WTC11 (cell line): ENCODE measurements around the gene FAM50A. TPM values are rescaled to one million over a fixed set of nuclear protein-coding genes. Genes with fewer than 3 reads are reported as not detected.

Experiments used
- ATAC-seq: fragments of 200-7000 bp; cut with Tn5 transposase; 2 replicates; pipeline ENCODE4 v1.10.0; 2021; ENCODE audit warnings: mild to moderate bottlenecking, moderate library complexity
- CTCF ChIA-PET: fragments of 300-600 bp; sonication (Branson Sonifier 250); formaldehyde crosslinking; loops from one replicate; lab custom pipeline; 2021; ENCODE audit warnings: antibody characterized with exemption; lab: Charles Lee
- POLR2A ChIA-PET: fragments of 350-600 bp; sonication (Branson Sonifier 250); formaldehyde crosslinking; loops from one replicate; lab custom pipeline; 2021; ENCODE audit warnings: antibody characterized with exemption; lab: Charles Lee
- DNase-seq: peaks from one replicate; pipeline ENCODE4 v3.0.0; 2021; ENCODE audit warnings: low spot score
- H3K27ac Mint-ChIP-seq: 2 replicates; pipeline ENCODE4 v1.8.0; 2021; ENCODE audit warnings: mixed read lengths
- H3K27me3 Mint-ChIP-seq: 2 replicates; pipeline ENCODE4 v1.8.0; 2021; ENCODE audit warnings: low read depth, mild to moderate bottlenecking, moderate library complexity, mixed read lengths
- H3K36me3 Mint-ChIP-seq: 2 replicates; pipeline ENCODE4 v1.8.0; 2021; ENCODE audit warnings: mixed read lengths
- H3K4me1 Mint-ChIP-seq: 2 replicates; pipeline ENCODE4 v1.8.0; 2022; ENCODE audit warnings: mixed read lengths
- H3K4me3 Mint-ChIP-seq: 2 replicates; pipeline ENCODE4 v1.8.0; 2021; ENCODE audit warnings: mild to moderate bottlenecking, moderate library complexity, mixed read lengths
- H3K9me3 Mint-ChIP-seq: 2 replicates; pipeline ENCODE4 v1.8.0; 2021; ENCODE audit warnings: mixed read lengths
- AR ChIP-seq: fragments of 250-450 bp; sonication (Bioruptor Pico); IDR thresholded peaks from 2 replicates; pipeline ENCODE4 v1.9.0; 2021; ENCODE audit warnings: mild to moderate bottlenecking
- ATF3 ChIP-seq: sonication (generic); formaldehyde crosslinking; conservative IDR thresholded peaks from 2 replicates; pipeline ENCODE4 v1.8.1; 2022; ENCODE audit warnings: mild to moderate bottlenecking, missing genetic modification reagents
- CREB1 ChIP-seq: sonication (generic); formaldehyde crosslinking; IDR thresholded peaks from 2 replicates; pipeline ENCODE4 v1.8.0; 2023; ENCODE audit warnings: mild to moderate bottlenecking, missing genetic modification reagents
- CREM ChIP-seq: sonication (generic); formaldehyde crosslinking; IDR thresholded peaks from 2 replicates; pipeline ENCODE4 v1.8.1; 2022; ENCODE audit warnings: mild to moderate bottlenecking, missing genetic modification reagents, moderate library complexity
- ELF4 ChIP-seq: sonication (generic); formaldehyde crosslinking; IDR thresholded peaks from 2 replicates; pipeline ENCODE4 v1.8.1; 2022; ENCODE audit warnings: low read depth, mild to moderate bottlenecking, moderate library complexity, missing genetic modification reagents
- EMX1 ChIP-seq: fragments of 250-450 bp; sonication (Bioruptor Pico); IDR thresholded peaks from 2 replicates; pipeline ENCODE4 v1.8.0; 2021; ENCODE audit warnings: mild to moderate bottlenecking
- GABPB1 ChIP-seq: sonication (generic); formaldehyde crosslinking; IDR thresholded peaks from 2 replicates; pipeline ENCODE4 v1.8.1; 2023; ENCODE audit warnings: mild to moderate bottlenecking, missing genetic modification reagents
- IRF2 ChIP-seq: sonication (generic); formaldehyde crosslinking; IDR thresholded peaks from 2 replicates; pipeline ENCODE4 v1.8.0; 2022; ENCODE audit warnings: low read depth, missing genetic modification reagents, borderline replicate concordance
- NR3C1 ChIP-seq: sonication (generic); formaldehyde crosslinking; conservative IDR thresholded peaks from 2 replicates; pipeline ENCODE4 v1.8.1; 2023; ENCODE audit warnings: low read depth, mild to moderate bottlenecking, missing genetic modification reagents
- TP53 ChIP-seq: sonication (generic); formaldehyde crosslinking; IDR thresholded peaks from 2 replicates; pipeline ENCODE4 v1.8.1; 2023; ENCODE audit warnings: mild to moderate bottlenecking, missing genetic modification reagents
- ZBTB21 ChIP-seq: sonication (generic); formaldehyde crosslinking; IDR thresholded peaks from 2 replicates; pipeline ENCODE4 v1.8.1; 2023; ENCODE audit warnings: mild to moderate bottlenecking, missing genetic modification reagents, borderline replicate concordance
- ZMAT4 ChIP-seq: fragments of 250-450 bp; sonication (Bioruptor Pico); IDR thresholded peaks from 2 replicates; pipeline ENCODE4 v1.9.0; 2021; ENCODE audit warnings: mild to moderate bottlenecking
- total RNA-seq: library from RNA; stranded (reverse); gene quantifications from 3 replicates; pipeline ENCODE4 v1.2.3, GENCODE V29; 2021
- TF ChIP-seq, protein P1 (sequence below): sonication (generic); formaldehyde crosslinking; IDR thresholded peaks from 2 replicates; pipeline ENCODE4 v1.8.1; 2022; ENCODE audit warnings: low read depth, missing genetic modification reagents, borderline replicate concordance
- TF ChIP-seq, protein P2 (sequence below): fragments of 250-450 bp; sonication (Bioruptor Pico); IDR thresholded peaks from 2 replicates; pipeline ENCODE4 v1.9.0; 2021; ENCODE audit warnings: mild to moderate bottlenecking, borderline replicate concordance
- TF ChIP-seq, protein P3 (sequence below): fragments of 250-450 bp; sonication (Bioruptor Pico); conservative IDR thresholded peaks from 2 replicates; pipeline ENCODE4 v1.9.0; 2021; ENCODE audit warnings: mild to moderate bottlenecking
- TF ChIP-seq, protein P4 (sequence below): sonication (generic); formaldehyde crosslinking; IDR thresholded peaks from 2 replicates; pipeline ENCODE4 v1.8.0; 2022; ENCODE audit warnings: mild to moderate bottlenecking, missing genetic modification reagents

FAM50A gene
- total RNA-seq, 1 experiment from 2014 or later = 50.2 TPM

DNA sequence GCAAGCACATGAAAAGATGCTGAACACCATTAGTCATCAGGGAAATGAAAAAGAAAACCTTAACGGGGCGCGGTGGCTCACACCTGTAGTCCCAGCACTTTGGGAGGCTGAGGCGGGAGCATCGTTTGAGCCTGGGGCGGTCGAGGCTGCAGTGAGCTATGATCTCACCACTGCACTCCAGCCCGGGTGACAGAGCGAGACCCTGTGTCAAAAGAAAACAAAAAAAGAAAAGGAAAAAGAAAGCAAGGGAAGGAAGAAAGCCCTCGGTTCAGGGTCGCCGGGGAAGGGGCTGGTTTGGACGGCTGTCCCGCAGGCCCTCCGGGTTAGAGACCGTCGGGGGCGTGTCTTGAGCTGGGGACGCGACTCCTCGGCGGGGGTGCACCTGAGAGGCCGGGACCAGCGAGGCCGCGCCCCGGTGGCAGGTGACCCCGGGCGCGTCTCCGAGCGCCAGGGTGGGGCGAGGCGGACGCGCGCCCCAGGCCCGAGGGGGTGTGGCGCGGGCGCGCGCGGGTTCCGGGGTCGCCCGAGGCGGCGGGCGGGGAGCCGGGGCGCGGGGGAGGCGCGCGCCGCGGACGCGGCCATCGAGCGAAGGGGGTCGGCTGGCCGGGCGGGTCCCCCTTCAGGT is 13.7 kb downstream of the FAM50A start:
- ATAC-seq = peak; percentile 77
- TF ChIP-seq, protein P1, sequence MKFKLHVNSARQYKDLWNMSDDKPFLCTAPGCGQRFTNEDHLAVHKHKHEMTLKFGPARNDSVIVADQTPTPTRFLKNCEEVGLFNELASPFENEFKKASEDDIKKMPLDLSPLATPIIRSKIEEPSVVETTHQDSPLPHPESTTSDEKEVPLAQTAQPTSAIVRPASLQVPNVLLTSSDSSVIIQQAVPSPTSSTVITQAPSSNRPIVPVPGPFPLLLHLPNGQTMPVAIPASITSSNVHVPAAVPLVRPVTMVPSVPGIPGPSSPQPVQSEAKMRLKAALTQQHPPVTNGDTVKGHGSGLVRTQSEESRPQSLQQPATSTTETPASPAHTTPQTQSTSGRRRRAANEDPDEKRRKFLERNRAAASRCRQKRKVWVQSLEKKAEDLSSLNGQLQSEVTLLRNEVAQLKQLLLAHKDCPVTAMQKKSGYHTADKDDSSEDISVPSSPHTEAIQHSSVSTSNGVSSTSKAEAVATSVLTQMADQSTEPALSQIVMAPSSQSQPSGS (CRISPR knock-in tag) = no peak
- TF ChIP-seq ELF4 (CRISPR knock-in tag) (no peak), TP53 (CRISPR knock-in tag) (no peak), GABPB1 (CRISPR knock-in tag) (no peak), ZMAT4 (CRISPR knock-in tag) (no peak), IRF2 (no peak), CREB1 (CRISPR knock-in tag) (no peak), ZBTB21 (CRISPR knock-in tag) (no peak), EMX1 (no peak), CREM (CRISPR knock-in tag) (no peak)
- TF ChIP-seq, protein P2, sequence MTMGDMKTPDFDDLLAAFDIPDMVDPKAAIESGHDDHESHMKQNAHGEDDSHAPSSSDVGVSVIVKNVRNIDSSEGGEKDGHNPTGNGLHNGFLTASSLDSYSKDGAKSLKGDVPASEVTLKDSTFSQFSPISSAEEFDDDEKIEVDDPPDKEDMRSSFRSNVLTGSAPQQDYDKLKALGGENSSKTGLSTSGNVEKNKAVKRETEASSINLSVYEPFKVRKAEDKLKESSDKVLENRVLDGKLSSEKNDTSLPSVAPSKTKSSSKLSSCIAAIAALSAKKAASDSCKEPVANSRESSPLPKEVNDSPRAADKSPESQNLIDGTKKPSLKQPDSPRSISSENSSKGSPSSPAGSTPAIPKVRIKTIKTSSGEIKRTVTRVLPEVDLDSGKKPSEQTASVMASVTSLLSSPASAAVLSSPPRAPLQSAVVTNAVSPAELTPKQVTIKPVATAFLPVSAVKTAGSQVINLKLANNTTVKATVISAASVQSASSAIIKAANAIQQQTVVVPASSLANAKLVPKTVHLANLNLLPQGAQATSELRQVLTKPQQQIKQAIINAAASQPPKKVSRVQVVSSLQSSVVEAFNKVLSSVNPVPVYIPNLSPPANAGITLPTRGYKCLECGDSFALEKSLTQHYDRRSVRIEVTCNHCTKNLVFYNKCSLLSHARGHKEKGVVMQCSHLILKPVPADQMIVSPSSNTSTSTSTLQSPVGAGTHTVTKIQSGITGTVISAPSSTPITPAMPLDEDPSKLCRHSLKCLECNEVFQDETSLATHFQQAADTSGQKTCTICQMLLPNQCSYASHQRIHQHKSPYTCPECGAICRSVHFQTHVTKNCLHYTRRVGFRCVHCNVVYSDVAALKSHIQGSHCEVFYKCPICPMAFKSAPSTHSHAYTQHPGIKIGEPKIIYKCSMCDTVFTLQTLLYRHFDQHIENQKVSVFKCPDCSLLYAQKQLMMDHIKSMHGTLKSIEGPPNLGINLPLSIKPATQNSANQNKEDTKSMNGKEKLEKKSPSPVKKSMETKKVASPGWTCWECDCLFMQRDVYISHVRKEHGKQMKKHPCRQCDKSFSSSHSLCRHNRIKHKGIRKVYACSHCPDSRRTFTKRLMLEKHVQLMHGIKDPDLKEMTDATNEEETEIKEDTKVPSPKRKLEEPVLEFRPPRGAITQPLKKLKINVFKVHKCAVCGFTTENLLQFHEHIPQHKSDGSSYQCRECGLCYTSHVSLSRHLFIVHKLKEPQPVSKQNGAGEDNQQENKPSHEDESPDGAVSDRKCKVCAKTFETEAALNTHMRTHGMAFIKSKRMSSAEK (CRISPR knock-in tag) = no peak
- Mint-ChIP-seq H3K4me3 (peak overlapping the region; percentile 84), H3K9me3 (no peaks in the 10 kb centered on the region), H3K36me3 (peaks cover 3% of the 10 kb centered on the region; the same call in 1 of the 2 replicates), H3K27ac (peak overlapping the region; percentile 81; the same call in 1 of the 2 replicates), H3K4me1 (no peaks in the 10 kb centered on the region), H3K27me3 (peaks cover 15% of the 10 kb centered on the region)
- DNase-seq = peak; percentile 71
- POLR2A ChIA-PET = interaction anchor here (0.6 to 0.8 kb wide), 2 partner anchors 86 to 88 kb away, joined by 3 read pairs; no protein-coding TSS in a partner anchor
- CTCF ChIA-PET = interaction anchor here (0.7 to 3.0 kb wide), 3 partner anchors 33 to 84 kb away, joined by 3 to 11 read pairs (median 3); partner anchors contain the start of gene SLC10A3

DNA sequence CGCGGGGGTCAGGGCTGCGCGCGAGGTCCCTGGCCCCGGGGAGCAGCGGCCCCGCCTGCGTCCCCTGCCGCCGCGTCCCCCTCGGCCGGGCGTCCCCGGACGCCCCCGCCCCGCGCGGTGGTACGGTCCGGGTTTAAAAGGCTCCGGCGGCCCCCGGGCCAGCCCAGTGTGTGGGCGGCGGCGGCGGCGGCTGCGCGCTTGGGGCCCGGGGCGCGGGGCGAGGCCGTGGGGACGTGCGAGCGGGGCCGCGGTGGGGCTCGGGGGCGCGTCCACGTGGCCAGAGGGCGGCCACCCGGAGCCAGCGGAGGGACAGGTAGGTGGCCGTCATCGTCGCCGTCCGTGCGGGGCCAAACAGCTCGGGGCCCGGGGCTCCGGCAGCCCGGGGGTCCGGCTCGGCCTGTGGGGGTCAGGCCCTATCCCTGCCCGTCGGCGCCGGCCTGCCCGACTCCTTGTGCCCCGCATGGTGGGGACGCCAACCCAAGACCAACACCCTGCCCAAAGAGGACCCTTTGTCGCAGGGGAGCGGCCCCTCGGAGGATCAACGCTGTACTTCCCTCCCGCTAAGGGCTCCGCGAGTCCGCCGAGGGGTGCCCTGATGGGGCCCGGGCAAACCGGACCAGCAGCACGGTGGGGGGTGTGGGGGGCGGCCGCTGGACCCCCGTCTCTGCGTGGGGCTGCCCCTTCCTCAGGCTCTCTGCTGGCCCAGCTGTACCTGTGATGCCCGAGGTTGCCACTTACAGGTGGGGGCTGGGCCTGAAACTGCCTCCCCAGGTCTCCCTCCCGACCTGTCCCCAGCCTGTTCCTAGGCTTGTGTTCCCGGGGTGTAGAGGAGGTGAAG is 14.4 kb downstream of the FAM50A start, which contains the start of gene PLXNA3:
TSS of gene PLXNA3 (plus strand) at position 166 of the 838 bp plus-strand sequence. CDS start 1,903 bp downstream, outside the sequence.
- Mint-ChIP-seq H3K36me3 (0 out of 2 replicates have a peak, but pooled peaks cover under 1% of the 10 kb centered on the region), H3K27me3 (peaks cover 15% of the 10 kb centered on the region), H3K4me3 (peak within 1 kb of the TSS; percentile 84), H3K9me3 (no peaks in the 10 kb centered on the region), H3K27ac (peak within 1 kb of the TSS; percentile 81; the same call in 1 of the 2 replicates), H3K4me1 (no peaks in the 10 kb centered on the region)
- POLR2A ChIA-PET = interaction anchor here (0.6 to 0.8 kb wide), 2 partner anchors 87 to 89 kb away, joined by 3 read pairs; no protein-coding TSS in a partner anchor
- TF ChIP-seq AR = no peak
- TF ChIP-seq, protein P3, sequence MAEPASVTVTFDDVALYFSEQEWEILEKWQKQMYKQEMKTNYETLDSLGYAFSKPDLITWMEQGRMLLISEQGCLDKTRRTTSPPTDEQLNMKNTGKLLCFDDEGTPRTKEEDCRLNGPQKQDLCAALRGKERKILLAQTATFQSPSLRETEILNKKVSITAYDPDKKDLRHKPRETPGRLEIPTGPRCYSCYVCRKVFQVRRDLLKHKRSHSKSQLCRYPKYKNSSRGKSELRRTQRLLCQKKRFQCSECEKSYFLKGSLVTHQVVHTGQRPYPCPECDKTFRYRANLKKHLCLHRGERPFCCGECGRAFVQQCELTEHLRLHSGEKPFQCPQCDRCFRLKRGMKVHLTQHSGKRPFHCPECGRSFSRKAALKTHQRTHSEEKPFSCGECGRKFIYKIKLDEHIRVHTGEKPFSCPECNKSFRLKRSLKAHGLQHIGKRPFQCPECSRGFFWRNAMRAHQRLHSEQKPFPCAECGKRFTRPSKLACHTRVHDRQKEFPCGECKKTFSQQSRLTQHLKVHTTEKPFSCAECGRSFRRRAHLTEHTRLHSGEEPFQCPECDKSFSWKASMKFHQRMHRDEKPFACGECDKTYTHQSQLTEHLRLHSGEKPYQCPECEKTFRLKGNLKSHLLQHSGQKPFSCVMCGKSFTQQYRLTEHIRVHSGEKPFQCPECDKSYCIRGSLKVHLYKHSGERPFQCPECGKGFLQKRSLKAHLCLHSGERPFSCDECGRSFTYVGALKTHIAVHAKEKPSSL (CRISPR knock-in tag) = no peak
- TF ChIP-seq, protein P4, sequence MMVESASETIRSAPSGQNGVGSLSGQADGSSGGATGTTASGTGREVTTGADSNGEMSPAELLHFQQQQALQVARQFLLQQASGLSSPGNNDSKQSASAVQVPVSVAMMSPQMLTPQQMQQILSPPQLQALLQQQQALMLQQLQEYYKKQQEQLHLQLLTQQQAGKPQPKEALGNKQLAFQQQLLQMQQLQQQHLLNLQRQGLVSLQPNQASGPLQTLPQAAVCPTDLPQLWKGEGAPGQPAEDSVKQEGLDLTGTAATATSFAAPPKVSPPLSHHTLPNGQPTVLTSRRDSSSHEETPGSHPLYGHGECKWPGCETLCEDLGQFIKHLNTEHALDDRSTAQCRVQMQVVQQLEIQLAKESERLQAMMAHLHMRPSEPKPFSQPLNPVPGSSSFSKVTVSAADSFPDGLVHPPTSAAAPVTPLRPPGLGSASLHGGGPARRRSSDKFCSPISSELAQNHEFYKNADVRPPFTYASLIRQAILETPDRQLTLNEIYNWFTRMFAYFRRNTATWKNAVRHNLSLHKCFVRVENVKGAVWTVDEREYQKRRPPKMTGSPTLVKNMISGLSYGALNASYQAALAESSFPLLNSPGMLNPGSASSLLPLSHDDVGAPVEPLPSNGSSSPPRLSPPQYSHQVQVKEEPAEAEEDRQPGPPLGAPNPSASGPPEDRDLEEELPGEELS (CRISPR knock-in tag) = no peak
- TF ChIP-seq NR3C1 (CRISPR knock-in tag) = no peak
- TF ChIP-seq ATF3 = no peak
- CTCF ChIA-PET = interaction anchor here (0.7 to 3.0 kb wide), 4 partner anchors 32 to 85 kb away, joined by 3 to 11 read pairs (median 3); partner anchors contain the start of gene SLC10A3
- DNase-seq = peak; percentile 47
- peak; percentile 61 for ATAC-seq
